Superior temporal gyrus (tissue), 1 donor: Measurements from ENCODE around the gene CLEC4D.
"Not testable (repeated sequence)": the region's sequence is repeated elsewhere in the genome, so short reads cannot be mapped to it uniquely, and the experiment has no call there.

Experiments
- DNase-seq: peaks from one replicate; pipeline ENCODE4 v3.0.0-alpha.2; 2016; ENCODE audit errors: extremely low spot score

Gene CLEC4D

DNA sequence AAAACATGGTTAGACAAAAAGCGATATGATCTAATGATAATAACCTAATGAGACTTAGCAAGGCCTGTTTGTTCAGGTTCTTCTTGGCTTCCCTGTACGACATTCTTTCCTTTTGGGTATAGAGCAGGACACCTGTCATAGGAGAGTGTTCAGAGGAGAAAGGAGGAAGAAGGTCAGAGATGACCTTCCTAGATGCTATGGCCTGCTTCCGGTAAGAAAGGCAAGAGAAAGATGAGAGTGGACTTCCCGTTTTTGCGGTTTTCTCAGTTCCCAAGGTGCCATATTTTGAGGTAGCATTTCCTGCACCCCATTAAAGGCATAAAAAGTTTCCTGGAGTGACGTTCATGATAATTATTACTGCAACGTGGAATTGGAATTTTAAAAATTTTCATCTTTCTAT, 18.7 kb downstream of the CLEC4D start:
- DNase-seq = no peak

DNA sequence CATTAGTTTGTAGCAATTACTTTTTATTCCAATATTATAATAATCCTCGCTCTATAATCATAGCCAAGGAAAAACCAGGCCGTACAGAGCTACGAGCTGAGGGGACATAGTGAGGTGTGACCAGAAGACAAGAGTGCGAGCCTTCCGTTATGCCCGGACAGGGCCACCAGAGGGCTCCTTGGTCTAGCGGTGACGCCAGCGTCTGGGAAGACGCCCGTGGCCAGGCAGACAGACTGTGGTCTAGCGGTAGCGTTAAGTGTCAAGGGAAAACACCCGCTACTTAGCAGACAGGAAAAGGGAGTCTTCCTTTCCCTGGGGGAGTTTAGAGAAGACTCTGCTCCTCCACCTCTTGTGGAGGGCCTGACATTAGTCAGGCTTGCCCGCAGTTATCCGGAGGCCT, 24.5 kb downstream of the CLEC4D start:
- DNase-seq = not testable (repeated sequence)

DNA sequence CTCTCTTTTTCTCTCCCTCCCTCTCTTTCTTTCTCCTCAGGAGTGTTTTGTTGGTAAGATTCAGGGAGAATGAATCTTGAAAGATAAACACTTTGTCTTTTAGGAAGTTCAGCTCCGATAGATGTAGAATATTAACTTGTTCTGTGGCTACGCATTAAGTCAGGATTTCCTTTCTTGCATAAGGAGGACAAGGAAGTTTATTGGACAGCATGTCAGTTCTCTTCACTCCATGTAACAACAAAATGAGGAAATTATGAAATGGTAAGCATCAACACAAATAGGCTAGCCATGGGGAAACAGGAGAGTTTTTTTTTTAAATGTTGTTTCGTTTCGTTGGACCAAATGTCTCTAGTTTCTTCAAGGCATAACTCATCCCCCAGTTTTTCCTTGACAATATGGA, 27.5 kb downstream of the CLEC4D start, which contains the start of gene CLEC4E:
TSS of gene CLEC4E (minus strand) at position 75 of the 400 bp plus-strand sequence. CDS start 108 bp downstream, outside the sequence.
- DNase-seq = not testable (repeated sequence)

DNA sequence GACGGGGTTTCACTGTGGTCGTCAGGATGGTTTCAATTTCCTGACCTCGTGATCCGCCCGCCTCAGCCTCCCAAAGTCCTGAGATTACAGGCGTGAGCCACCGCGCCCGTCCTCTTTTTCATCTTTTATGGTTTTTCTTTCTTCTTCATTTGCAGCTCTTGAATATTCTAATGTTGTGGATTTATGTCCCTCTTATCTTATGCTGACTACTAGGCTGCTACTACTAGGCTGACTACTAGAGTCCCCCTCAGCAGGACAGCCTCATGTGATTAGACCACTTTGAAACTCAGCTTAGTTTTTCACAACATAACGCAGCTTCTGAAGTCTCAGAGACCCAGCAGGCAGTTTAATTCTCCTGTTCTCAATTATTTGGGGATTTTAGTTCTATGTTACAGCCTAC, 28.3 kb downstream of the CLEC4D start:
- no peak for DNase-seq

DNA sequence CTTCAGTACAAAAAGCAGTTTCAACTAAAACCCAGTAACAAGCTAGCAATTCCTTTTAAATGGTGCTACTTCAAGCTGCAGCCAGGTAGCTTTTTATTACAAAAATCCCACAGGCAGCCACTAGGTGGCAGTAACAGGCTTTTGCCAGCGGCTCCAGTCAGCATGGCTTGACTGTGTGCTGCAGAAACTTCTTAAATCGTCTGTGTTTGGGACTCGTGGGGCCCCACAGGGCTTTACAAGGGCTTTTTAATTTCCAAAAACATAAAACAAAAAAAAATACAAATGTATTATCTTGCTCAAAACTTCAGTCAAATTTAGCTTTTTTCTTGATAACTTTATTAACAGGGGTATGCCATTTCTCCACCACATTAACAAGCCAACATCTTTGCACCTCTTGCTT, 31.0 kb downstream of the CLEC4D start:
- peak; percentile 90 for DNase-seq

DNA sequence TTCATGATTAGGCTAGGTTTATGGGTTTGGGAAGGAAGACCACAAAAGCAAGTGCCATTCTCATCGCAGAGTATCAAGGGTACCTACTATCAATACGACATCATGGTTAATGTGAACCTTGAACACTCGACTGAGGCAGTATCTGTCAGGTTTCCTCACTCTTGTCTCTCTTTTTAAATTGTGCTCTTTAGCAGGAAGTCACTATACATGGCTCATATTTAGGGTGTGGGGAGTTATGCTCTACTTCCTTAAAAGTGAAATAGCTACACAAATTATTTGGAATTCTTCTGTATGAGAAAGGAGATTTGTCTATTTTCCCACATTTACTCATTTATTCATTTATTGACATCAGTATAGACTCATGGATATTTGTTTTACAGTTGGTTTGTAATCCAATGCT, 33.3 kb downstream of the CLEC4D start:
- DNase-seq = no peak

DNA sequence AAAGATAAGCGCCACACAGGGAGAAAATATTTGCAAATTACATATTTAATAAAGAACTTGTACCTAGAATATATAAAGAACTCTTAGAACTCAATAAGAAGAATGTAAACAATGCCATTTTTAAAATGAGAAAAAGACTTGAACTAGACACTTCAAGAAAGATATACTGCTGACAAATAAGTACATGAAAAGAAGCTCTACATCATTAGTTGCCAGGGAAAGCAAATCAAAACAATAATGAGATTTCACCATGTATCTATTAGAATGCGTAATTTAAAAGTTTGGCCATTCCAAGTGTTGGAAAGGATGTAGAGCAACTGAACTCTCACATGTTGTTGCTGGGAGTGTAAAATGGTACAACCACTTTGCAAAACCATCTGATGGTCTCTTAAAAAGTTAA, 34.3 kb downstream of the CLEC4D start:
- no peak for DNase-seq

DNA sequence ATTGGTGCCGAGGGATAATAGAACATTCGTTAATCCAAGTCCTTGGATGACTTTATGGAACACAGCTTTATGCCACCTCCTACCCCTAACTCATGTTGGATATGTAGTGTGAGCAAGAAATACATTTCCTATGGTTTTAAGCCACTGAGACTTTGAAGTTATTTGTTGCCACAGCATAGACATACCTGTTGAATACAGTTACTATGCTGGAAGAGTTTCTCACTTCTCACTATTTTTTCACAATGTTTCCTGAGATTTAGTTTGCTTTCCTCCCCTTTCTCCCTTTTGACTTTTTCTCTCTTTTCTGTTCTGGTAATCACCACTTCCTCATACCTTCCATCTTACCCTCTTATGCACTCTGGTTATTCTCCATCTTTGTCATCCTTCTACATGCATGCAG, 34.9 kb downstream of the CLEC4D start:
- no peak for DNase-seq

DNA sequence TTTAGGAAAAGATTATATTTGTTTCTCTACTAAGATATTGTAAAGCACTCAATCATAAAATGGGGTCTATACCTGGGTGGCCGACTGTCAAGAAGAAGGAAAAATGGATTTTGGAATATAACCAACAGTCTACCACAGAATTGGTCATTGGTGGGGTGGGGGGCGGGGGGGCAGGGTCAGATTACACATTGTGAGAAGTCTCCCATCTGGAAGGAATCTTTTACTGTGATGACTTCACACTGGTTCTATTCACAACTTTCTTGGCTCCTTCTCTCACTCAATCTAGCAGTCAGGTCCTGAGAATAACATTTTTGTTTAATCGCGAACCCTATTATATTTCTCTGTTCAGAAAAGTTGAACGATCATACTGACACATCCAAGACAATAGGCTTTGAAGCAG, 36.1 kb downstream of the CLEC4D start:
- DNase-seq = no peak

DNA sequence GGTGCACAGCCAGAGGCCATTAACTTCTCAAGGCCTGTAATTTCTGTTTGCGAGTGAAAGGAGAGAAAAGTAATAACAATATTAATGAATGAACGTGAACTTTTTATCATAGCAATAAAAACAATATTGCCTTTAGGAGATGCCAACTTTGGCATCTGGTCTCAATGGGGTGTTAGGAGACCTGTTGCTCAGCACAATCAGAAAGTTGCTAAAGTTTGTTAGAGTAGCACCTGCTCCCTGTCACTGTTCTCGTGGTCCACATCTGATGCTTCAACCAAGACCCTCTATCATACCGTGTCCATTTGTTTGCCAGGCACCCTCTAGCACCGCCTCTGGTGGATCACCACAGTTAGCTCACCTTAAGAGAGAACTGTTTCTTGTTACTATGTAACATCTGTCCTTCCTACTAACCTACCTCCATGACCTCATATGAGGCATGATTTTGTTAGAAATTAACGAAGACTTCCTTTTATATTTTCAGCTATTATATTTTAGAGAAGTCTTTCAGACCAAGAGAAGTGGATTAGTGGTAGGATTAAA, 39.9 kb downstream of the CLEC4D start:
- no peak for DNase-seq

DNA sequence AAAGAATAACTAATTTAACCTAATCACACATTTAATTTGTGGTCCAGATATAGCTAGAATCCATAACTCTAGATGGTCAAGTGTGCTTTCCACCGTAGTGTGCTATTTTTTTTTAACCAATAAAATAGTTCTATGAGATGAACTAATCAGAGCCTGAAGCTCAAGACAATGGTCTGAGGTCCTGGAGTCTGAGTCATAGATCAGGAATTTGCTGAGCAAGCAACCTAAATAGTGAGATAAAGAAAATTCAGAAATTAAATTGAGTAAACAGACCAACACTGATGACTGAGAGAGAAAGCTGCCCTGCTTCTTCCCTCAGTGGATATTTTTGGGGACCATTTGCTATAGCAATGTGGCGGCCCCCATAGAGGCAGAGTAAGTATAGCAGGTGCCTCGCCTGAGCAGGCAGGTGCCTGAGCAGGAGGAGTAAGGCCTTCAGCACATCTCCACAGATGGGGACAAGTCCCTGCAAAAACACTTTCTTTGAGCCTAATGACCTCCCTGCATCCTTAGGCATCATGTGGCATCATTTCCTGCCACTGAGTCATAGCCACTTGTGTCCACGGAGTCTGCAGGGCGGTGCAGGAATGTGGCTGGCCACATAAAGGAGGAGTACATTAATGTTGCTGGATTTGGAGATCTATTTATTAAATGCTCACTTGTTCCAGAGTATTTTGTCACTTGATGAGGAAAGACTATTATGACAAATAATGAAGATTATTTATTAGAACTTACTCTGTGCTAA, 41.3 kb downstream of the CLEC4D start:
- DNase-seq = no peak

DNA sequence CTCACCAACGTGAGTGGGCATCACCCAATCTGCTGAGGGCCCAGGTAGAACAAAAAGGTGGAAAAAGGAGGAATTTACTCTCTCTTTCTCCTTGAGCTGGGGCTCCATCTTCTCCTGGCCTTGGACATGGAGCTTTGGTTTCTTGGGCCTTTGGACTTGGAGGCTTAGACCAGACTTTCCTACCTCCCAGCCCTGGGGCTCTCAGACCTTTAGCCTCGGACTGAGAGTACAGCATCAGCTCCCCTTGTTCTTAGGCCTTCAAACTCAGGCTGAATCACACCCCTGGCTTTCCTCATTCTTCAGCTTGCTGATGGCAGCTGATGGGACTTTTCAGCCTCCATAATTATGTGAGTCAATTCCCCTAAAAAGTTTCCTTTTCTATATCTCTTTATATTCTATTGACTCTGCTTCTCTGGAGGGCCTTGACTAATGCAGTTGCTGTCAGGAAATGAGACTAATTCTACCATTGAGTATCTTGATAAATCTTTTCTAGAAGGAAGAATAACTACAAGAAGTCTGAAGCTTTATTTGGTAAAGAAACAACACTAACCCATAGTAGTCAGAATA, 43.3 kb downstream of the CLEC4D start:
- no peak for DNase-seq

DNA sequence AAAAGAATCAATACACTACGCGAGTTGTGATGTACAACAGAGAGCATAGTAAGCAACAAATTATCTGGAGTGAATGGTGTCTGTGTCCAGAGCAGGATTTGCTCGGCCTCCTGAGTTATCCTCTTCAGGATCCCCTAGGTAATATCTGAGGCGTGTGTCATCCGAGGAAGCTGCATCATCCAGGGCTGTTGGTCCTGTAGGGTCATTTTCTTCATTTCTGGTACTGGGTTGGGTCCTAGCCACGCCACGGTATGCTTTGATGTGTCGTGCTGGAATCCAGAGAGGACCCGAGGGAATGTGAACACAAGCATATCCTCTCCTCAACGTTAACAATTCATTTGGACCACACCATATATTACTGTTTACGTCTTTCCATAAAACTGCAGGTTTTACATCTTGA, 46.4 kb downstream of the CLEC4D start:
- no peak for DNase-seq

DNA sequence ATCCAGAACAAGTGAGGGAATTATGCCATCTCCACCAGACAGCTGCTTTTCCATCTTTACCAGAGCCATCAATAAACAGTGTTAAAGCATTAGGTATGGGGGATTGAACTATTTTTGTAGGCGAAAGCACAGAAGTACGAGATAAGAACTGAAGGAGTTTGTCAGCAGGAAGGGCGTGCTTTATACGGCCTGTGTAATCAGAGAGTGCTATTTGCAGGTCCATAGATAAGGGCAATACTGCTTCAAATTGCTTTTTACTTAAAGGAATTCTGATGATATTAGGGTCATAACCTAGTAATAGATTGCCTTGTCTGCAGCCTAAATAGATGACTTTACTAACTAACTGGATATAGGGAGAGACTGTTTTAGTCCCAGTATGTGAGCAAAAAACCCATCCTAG, 47.7 kb downstream of the CLEC4D start:
- DNase-seq = no peak

DNA sequence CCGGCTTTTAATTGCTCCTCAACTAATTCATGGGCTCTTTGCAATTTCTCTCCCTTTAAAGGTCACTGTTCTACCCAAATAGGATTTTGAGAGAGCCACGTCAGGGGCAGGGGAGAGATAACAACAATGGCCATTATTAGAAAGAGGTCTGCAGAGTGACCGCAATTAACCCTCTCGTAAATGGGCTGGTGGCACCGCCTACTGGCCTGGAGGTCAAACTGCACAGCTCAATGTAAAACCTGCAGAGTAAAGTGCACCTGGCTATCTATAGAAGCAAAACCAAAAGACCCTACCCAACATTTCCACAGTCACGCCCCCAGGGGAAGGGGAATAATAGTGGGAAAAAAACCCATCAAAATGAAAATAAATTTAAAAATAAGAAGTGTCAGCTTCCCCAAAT, 49.0 kb downstream of the CLEC4D start:
- no peak for DNase-seq

DNA sequence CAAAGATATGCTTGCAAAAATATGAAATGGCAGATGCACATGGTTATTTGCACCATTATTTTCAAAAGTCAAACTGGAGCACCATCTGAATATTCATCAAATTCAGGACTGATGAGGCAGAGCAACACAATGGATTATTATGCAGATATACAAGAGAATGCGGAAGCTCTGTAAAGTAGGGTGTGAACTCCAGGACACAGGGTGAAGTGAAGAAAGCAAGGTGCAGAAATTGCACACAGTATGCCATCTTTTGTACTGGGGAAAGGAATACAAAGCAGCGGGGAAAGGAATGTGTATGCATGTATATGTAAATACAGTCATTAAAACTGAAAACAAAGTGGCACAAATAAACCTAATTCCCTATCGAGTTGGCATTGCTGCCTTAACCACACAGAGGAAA, 50.1 kb downstream of the CLEC4D start:
- DNase-seq = no peak

DNA sequence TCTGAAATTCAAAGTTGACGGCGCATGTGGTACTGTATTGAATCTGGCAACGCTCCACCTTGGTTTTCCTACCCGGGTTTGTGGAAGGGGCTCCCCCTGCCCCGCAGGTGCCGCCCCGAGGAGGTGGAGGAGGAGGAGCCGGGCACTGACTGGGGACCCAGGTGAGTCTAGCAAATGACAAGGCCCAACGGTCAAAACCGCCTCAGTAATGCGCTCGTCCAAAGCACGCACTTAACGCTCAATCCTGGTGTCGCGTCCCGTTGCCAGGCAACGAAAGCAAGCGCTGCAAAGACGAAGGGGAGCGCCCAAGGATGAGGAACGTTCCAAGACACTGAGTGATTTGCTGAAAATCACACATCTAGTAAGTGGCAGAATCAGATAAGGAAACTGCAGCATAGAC, 51.4 kb downstream of the CLEC4D start:
- no peak for DNase-seq

DNA sequence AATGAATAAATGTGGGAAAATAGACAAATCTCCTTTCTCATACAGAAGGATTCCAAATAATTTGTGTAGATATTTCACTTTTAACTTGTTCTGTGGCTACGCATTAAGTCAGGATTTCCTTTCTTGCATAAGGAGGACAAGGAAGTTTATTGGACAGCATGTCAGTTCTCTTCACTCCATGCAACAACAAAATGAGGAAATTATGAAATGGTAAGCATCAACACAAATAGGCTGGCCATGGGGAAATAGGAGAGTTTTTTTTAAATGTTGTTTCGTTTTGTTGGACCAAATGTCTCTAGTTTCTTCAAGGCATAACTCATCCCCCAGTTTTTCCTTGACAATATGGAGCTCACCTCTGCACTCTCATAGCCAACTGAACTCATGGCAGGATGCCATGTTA, 52.7 kb downstream of the CLEC4D start:
- DNase-seq = not testable (repeated sequence)

DNA sequence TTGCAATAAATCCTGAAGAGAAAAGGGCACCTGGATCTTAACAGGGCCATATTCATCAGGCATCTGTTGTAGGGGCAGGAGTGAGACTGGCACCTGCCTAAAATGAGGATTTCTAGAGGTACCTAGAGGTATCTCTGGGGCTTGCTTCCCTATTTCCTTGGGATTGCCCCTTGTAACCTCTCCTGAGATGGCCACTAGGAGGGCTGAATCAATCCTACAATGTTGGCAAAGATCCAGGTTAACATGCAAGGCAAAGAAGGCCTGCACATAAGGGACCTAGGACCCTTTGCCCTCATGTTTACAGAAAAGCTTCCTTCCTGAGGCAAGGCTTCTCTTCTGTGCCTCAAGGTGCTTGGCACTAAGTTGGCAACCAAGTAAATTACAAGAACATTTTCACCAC, 53.2 kb downstream of the CLEC4D start:
- no peak for DNase-seq
